Memory B cell (primary cell): Measurements from ENCODE around the gene RFLNA.
"Not testable (repeated sequence)": the region's sequence is repeated elsewhere in the genome, so short reads cannot be mapped to it uniquely, and the experiment has no call there.

Experiments
- ATAC-seq: fragments of 150-1000 bp; cut with Tn5 transposase; 2 replicates; pipeline ENCODE4 v1.10.0; 2021; ENCODE audit warnings: low read depth, mild to moderate bottlenecking, moderate library complexity
- DNase-seq, 2 donors: peaks; one replicate each; pipeline ENCODE4 v3.0.0; 2022; ENCODE audit warnings: low spot score in 2 of 2
- H3K27ac Mint-ChIP-seq: one replicate; pipeline ENCODE4 v1.8.0; 2022; ENCODE audit warnings: mild to moderate bottlenecking, moderate library complexity, mixed read lengths
- H3K27me3 Mint-ChIP-seq: one replicate; pipeline ENCODE4 v1.8.0; 2022; ENCODE audit warnings: mixed read lengths
- H3K36me3 Mint-ChIP-seq: one replicate; pipeline ENCODE4 v1.8.0; 2022; ENCODE audit warnings: mild to moderate bottlenecking, mixed read lengths
- H3K4me1 Mint-ChIP-seq: one replicate; pipeline ENCODE4 v1.8.0; 2022; ENCODE audit warnings: mixed read lengths
- H3K4me3 Mint-ChIP-seq: one replicate; pipeline ENCODE4 v1.8.0; 2022; ENCODE audit warnings: mild to moderate bottlenecking, moderate library complexity, mixed read lengths
- H3K9me3 Mint-ChIP-seq: one replicate; pipeline ENCODE4 v1.8.0; 2022; ENCODE audit warnings: mixed read lengths

RFLNA gene

GRCh38 chr12:124314207-124314606 is 19.3 kb downstream of the RFLNA start:
- no peak overlapping the region for H3K4me3 Mint-ChIP-seq
- no peaks in the 10 kb centered on the region for H3K9me3 Mint-ChIP-seq
- no peaks in the 10 kb centered on the region for H3K4me1 Mint-ChIP-seq
- no peaks in the 10 kb centered on the region for H3K36me3 Mint-ChIP-seq
- H3K27ac Mint-ChIP-seq: no peak overlapping the region
- no peak for DNase-seq
- ATAC-seq: no peak
- H3K27me3 Mint-ChIP-seq: peaks cover 5% of the 10 kb centered on the region

DNA sequence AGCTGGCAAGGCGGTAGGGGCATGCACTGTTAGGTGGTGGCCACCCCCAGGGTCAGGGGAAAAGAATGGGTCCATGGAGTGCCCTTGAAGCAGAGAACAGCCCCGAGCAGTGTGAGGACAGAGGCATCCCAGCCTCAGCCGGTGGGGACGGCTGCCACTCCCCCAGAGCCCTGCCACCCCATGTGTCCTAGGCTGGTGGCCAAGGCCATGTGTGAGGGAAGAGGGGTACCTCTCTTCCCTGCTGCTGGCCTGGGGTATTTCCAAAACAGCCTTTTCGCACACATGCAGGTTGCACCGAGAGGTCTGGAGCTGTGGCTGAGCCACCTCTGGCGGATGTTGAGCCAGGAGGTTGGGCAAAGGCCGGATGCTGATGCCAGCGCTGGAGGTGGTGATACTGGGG is 19.9 kb downstream of the RFLNA start:
- Mint-ChIP-seq H3K4me1 (no peaks in the 10 kb centered on the region), H3K9me3 (no peaks in the 10 kb centered on the region), H3K27me3 (peaks cover 5% of the 10 kb centered on the region), H3K36me3 (no peaks in the 10 kb centered on the region), H3K27ac (no peak overlapping the region), H3K4me3 (no peak overlapping the region)
- DNase-seq (no peak), ATAC-seq (no peak)

DNA sequence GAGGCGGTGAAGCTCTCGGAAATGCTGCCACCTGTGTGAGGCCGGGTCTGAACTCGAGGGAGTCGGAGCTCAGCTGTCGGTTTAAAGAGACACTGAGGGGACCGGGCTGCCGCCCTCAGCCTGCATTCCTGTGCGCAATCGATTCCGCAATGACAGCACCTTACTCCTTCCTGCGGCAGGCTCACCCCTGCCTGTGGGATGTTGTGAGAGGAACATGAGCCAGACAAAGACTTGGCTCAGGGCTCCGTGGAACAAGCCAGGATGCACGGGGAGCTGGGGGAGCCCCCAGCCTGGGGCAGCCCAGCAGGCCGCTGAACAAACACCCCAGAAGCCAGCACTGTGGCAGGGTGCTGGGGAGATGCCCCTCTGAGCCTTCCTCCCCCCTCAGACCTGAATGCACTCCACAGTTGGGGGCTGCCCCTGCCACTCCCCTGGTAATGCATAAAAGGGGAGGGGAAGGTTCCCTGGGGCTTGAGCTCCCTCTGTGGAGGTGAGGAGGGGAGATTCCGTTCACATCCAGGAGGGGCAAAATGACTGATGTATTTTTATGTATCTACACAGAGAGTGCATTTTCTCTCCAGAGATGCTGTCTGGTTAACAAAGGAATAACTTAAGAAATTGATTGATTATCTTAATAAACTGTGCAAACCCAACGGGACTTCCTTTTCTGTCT is 20.6 kb downstream of the RFLNA start:
- no peak overlapping the region for H3K4me3 Mint-ChIP-seq
- DNase-seq (no peak), ATAC-seq (no peak)
- H3K4me1 Mint-ChIP-seq: no peaks in the 10 kb centered on the region
- no peaks in the 10 kb centered on the region for H3K9me3 Mint-ChIP-seq
- no peak overlapping the region for H3K27ac Mint-ChIP-seq
- H3K27me3 Mint-ChIP-seq: peaks cover 5% of the 10 kb centered on the region
- no peaks in the 10 kb centered on the region for H3K36me3 Mint-ChIP-seq

GRCh38 chr12:124316257-124316900 is 21.5 kb downstream of the RFLNA start:
- Mint-ChIP-seq H3K27me3 (peaks cover 5% of the 10 kb centered on the region), H3K27ac (no peak overlapping the region), H3K4me3 (no peak overlapping the region), H3K4me1 (no peaks in the 10 kb centered on the region), H3K36me3 (no peaks in the 10 kb centered on the region), H3K9me3 (no peaks in the 10 kb centered on the region)
- DNase-seq: no peak
- no peak for ATAC-seq

- no peaks in the 10 kb centered on the region for H3K4me1 Mint-ChIP-seq
- H3K9me3 Mint-ChIP-seq: no peaks in the 10 kb centered on the region
- ATAC-seq: no peak
- no peaks in the 10 kb centered on the region for H3K36me3 Mint-ChIP-seq
- H3K27ac Mint-ChIP-seq: no peak overlapping the region
- peaks cover 4% of the 10 kb centered on the region for H3K27me3 Mint-ChIP-seq
- DNase-seq: no peak
- H3K4me3 Mint-ChIP-seq: no peak overlapping the region
These were observed 22.5 kb downstream of the RFLNA start for GRCh38 chr12:124317400-124317799.

DNA sequence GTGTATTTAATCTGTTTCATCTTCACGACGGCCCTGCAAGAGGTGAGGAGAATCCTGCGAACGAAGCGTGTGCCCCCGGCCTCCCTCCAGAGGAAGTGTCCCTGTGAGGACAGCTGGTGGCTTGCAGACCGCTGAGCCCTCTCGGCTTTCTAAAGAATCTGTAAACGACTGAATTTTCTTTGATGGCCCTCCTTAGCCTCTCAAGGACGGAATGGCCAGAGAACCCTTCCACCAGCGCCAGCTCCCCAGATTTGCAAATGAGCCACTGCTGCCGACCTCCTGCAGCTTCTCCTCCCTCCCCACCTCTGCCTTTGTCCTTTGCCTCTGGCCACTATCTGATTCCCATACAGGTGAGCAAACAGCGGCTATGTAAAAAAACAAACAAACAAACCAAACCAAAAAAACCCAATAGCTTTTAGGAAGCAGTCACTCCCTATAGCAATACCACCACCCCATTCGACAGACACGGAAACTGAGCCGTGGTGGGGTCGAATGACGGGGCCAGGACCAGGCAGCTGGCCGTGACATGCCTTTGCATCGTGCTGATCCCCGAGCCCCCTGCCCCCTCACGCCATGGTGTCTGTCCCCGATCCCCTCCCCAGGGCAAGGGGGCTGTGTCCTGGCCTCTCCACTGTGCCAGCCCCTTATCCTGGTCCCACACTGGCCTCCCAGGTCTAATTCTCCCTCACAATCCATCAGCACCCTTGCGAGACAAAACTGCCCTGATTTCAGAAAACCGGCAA is 23.6 kb downstream of the RFLNA start:
- Mint-ChIP-seq H3K4me1 (no peaks in the 10 kb centered on the region), H3K36me3 (peaks cover under 1% of the 10 kb centered on the region), H3K27ac (no peak overlapping the region), H3K27me3 (peaks cover 4% of the 10 kb centered on the region), H3K4me3 (no peak overlapping the region), H3K9me3 (no peaks in the 10 kb centered on the region)
- DNase-seq (no peak), ATAC-seq (no peak)

DNA sequence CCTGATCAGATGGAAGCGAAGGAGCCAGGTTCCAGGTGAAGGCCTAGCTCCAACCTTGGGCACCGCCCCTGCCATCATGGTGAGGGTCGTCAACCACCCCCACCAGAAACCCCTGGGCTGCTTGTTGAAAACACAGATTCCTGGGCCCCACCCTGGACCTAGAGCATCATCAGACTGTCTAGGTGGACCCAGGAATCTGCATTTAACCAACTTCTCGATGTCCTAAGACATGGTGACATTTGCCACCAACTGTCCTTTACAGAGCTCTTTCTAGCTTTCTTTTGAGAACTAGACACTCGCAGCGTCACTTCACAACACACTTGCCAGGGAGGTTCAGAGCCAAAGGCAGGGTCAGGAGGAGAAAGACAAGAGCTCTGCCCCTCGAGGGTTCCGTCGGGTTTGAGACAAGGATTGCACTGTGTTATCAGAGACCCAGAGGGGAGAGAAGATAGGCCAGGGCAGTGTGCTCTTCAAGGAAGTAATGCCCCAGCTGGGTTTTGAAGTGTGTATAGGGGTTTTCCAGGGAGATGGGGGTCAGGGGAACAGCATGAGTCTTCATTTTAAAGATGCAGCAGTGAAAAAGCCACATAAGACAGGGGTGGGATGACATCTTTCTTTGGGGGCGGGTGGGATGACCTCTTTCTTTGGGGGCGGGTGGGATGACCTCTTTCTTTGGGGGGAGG is 24.6 kb downstream of the RFLNA start:
- Mint-ChIP-seq H3K4me3 (no peak overlapping the region), H3K9me3 (peaks cover 2% of the 10 kb centered on the region), H3K27me3 (no peaks in the 10 kb centered on the region), H3K4me1 (no peaks in the 10 kb centered on the region), H3K36me3 (peaks cover 11% of the 10 kb centered on the region), H3K27ac (no peak overlapping the region)
- DNase-seq: no peak
- ATAC-seq: no peak

- ATAC-seq (peak; percentile 68), DNase-seq (peak; percentile 17 to 55)
- Mint-ChIP-seq H3K9me3 (peaks cover 2% of the 10 kb centered on the region), H3K27ac (no peak overlapping the region), H3K4me1 (no peaks in the 10 kb centered on the region), H3K27me3 (no peaks in the 10 kb centered on the region), H3K36me3 (peaks cover 21% of the 10 kb centered on the region), H3K4me3 (no peak overlapping the region)
These were observed 26.2 kb downstream of the RFLNA start for GRCh38 chr12:124321040-124321481.

GRCh38 chr12:124321556-124322270 is 26.8 kb downstream of the RFLNA start:
- Mint-ChIP-seq H3K27ac (no peak overlapping the region), H3K36me3 (peaks cover 21% of the 10 kb centered on the region), H3K9me3 (peaks cover 2% of the 10 kb centered on the region), H3K4me3 (no peak overlapping the region), H3K4me1 (no peaks in the 10 kb centered on the region), H3K27me3 (no peaks in the 10 kb centered on the region)
- DNase-seq (no peak), ATAC-seq (no peak)

DNA sequence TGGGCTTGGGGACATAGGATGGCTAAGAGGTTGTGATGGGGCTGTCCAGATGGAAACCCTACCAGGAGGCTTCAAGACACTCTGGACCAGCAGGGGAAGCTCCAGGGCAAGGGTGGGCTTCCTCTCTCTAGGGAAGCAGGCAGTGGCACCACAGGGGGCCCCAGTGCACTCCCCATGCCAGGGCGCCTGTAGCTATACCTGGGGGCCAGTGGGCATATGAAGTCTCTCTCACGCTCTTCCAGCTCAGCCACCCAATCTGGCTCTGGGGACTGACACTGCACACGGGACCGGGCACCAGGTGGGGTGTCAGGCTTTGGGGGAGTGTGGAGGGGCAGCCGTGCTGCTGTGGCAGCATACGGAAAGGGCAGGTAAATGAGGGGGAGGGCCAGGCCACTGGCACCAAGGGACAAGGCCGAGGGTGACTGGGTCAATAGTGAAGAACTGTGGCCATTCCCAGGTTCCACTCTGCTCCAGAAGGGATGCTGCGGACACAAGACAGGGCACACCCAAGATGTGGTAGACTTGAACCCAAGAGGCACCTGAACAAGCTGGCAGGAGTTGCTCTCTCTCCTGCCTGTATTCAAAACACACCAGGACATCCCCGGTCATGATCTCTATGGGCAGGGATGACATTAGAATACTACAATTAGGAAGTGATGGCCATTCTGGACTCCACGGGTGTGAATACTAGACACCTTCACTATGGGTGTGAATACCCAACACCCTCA is 27.5 kb downstream of the RFLNA start:
- peaks cover 21% of the 10 kb centered on the region for H3K36me3 Mint-ChIP-seq
- peaks cover 2% of the 10 kb centered on the region for H3K9me3 Mint-ChIP-seq
- no peak overlapping the region for H3K27ac Mint-ChIP-seq
- DNase-seq: no peak
- H3K4me3 Mint-ChIP-seq: no peak overlapping the region
- no peaks in the 10 kb centered on the region for H3K27me3 Mint-ChIP-seq
- ATAC-seq: no peak
- no peaks in the 10 kb centered on the region for H3K4me1 Mint-ChIP-seq

DNA sequence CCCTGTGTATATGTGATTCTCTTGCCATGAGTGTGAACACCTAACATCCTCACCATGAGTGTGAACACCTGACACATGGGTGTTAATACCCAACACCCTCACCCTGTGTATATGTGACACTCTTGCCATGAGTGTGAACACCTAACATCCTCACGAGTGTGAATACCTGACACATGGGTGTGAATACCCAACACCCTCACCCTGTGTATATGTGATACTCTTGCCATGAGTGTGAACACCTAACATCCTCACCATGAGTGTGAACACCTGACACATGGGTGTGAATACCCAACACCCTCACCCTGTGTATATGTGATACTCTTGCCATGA is 28.1 kb downstream of the RFLNA start:
- not testable (repeated sequence) for ATAC-seq, DNase-seq, H3K27me3 Mint-ChIP-seq, H3K4me1 Mint-ChIP-seq, H3K9me3 Mint-ChIP-seq, H3K4me3 Mint-ChIP-seq, H3K27ac Mint-ChIP-seq
- peaks cover 21% of the 10 kb centered on the region for H3K36me3 Mint-ChIP-seq

DNA sequence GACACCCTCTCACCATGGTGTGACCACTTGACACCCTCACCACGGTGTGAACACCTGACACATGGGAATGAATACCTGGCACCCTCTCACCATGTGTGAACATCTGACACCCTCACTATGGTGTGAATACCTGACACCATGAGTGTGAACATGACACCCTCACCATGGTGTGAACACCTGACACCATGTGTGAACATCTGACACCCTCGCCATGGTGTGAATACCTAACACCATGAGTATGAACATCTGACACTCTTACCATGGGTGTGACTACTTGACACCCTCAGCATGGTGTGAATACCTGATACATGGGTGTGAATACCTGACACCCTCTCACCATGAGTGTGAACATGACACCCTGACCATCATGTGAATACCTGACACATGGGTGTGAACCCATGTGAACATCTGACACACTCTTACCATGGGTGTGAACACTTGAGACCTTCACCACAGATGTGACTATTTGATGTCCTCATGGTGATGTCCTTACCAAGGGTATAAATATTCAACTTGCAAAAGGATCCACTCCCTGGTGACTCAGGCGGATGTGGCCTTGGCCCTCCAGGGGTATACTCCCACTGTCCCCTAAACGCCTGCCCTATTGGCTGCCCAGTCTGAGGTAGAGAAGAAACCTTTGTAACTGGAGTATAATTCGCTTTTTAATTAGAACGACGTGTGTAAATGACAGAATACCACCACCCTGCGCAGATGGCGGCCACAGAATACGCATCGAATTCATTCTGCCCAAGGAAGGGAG is 29.1 kb downstream of the RFLNA start:
- no peak overlapping the region for H3K27ac Mint-ChIP-seq
- no peak overlapping the region for H3K4me3 Mint-ChIP-seq
- no peaks in the 10 kb centered on the region for H3K4me1 Mint-ChIP-seq
- H3K9me3 Mint-ChIP-seq: peaks cover 2% of the 10 kb centered on the region
- H3K27me3 Mint-ChIP-seq: no peaks in the 10 kb centered on the region
- no peak for DNase-seq
- ATAC-seq: no peak
- H3K36me3 Mint-ChIP-seq: peaks cover 23% of the 10 kb centered on the region
